ENCODE results near the gene C1GALT1.

C1GALT1 gene

GRCh38 chr7:7272294-7272693 lies 90.0 kb downstream of the C1GALT1 start:
- no peak for DNase-seq (ENCODE audit: low read depth)

- no peak for DNase-seq (ENCODE audit: low read depth)
Observed at GRCh38 chr7:7274782-7275181, 92.4 kb downstream of the C1GALT1 start.

DNA sequence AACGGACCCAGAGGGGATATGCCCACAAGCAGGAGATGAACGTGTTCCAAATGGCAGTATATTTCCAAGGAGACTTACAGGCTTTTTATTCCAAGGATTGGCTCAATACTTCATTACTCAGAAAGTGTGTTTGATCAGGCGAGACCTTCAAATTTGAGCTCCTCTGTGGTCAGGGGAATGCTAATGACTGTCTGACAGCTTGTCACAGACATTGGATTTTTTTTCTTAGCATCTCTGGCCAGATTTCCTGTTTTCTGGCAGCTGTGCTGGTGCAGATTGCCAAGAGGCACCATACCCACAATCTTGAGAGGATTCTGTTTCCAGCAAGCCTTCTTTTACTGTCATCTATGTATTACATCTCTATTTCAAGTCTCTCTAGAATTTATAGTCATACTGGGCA lies 93.8 kb downstream of the C1GALT1 start:
- no peak for DNase-seq (ENCODE audit: low read depth)

- DNase-seq (ENCODE audit: low read depth): no peak
Observed at GRCh38 chr7:7290429-7291122, 108.2 kb downstream of the C1GALT1 start.

- DNase-seq (ENCODE audit: low read depth): no peak
Observed at GRCh38 chr7:7292085-7292484, 109.7 kb downstream of the C1GALT1 start.

- no peak for DNase-seq (ENCODE audit: low read depth)
Observed at GRCh38 chr7:7292608-7293007, 110.3 kb downstream of the C1GALT1 start.

DNA sequence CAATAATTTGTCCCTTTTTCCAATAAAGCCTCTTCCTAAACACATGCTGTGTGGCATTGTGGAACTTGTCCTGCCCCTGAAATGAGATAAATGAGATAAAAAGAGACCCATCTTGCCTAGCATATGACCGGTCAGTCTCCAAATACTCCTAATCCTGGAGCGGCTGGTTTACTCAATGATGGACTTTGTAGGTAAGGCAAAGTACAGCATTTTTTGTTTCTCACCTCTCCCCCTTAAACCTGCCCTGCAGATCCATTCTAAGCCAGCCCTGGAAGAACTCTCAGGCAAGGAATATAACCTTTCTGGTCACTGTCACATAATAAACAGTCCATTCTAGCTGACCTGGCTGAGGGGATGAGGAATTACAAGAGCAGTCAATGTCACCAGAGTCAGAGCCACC lies 110.7 kb downstream of the C1GALT1 start:
- DNase-seq (ENCODE audit: low read depth): no peak

DNA sequence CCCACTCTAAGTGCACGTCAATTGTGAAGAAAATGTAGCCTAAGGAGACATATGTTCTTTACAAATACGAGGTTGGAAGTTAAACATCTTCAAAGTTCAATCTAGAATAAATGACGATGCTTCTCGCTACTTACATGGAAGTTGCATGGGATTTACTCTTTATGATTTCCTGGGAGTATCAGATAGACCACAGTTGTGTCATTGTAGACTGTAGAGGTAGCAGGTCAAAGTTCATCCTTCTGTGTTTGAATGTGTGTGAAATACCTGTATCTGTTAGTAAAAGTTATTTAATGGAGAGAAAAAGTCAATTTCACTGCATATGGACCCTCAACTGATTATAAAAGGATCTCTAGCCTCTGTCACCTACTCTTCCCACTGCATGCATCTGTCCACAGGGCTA lies 112.6 kb downstream of the C1GALT1 start:
- DNase-seq (ENCODE audit: low read depth): no peak
